LNCAP (cell line): ENCODE measurements around the gene NFKB1.

Source experiments
- CTCF ChIP-seq: fragments of 450-650 bp; IDR thresholded peaks from 2 replicates; pipeline ENCODE4 v1.5.1; 2017; ENCODE audit warnings: mild to moderate bottlenecking

The NFKB1 gene

GRCh38 chr4:102639598-102639997 is 138.4 kb downstream of the NFKB1 start:
- no peak for TF ChIP-seq CTCF

GRCh38 chr4:102640669-102641068 is 139.5 kb downstream of the NFKB1 start:
- no peak for TF ChIP-seq CTCF

GRCh38 chr4:102641793-102642192 is 140.6 kb downstream of the NFKB1 start:
- TF ChIP-seq CTCF: no peak

GRCh38 chr4:102642631-102643298 is 141.6 kb downstream of the NFKB1 start:
- TF ChIP-seq CTCF: no peak

GRCh38 chr4:102647117-102647516 is 146.0 kb downstream of the NFKB1 start:
- TF ChIP-seq CTCF: no peak

GRCh38 chr4:102657206-102657605 is 156.0 kb downstream of the NFKB1 start:
- no peak for TF ChIP-seq CTCF

- no peak for TF ChIP-seq CTCF
Measured at GRCh38 chr4:102663073-102663472, 161.9 kb downstream of the NFKB1 start.

- TF ChIP-seq CTCF: no peak
Measured at GRCh38 chr4:102665527-102665926, 164.4 kb downstream of the NFKB1 start.
